T-helper 9 cell (primary cell): Measurements from ENCODE around the gene PIAS3.

Experiments used
- DNase-seq: peaks from one replicate; pipeline ENCODE4 v3.0.0-alpha.2; 2020
- total RNA-seq, 2 donors: gene quantifications; one replicate each; lab custom pipeline; 2026; lab: John Stamatoyannopoulos, UW

The PIAS3 gene
- total RNA-seq = 15.0 to 21.5 reads per million in 2 donors

DNA sequence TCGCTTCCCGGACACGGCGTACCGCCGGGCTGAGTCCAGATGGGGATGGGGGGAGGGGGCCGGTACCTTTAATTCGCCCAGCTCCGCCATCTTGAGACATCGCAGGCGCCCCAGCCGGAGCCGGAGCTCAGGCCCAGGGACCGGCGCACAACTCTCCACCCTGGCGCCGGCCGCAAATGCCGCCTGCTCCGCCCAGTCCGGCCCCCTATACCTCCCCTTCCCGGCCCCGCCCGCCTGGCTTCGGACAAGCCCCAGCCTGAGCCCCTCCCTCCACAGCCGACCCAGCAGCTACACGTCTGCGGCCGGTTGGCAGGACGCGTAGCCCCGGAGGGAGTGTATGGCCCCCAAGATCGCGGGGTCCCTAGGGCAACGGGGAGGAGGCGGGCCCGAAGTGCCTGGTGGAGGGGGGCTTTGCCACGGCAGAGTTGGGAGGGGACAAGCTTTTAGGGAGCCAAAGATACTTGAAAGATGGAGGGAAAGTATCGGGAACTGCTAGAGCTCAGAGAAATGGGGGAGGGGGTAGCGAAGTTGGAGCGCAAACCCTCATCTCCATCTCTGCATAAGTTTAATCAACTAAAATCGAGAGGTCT, at the start of gene PIAS3:
Gene PIAS3 (minus strand): TSS at position 181 of the 590 bp plus-strand sequence. CDS start 91 bp downstream, at position 90.
- DNase-seq = peak; percentile 73

DNA sequence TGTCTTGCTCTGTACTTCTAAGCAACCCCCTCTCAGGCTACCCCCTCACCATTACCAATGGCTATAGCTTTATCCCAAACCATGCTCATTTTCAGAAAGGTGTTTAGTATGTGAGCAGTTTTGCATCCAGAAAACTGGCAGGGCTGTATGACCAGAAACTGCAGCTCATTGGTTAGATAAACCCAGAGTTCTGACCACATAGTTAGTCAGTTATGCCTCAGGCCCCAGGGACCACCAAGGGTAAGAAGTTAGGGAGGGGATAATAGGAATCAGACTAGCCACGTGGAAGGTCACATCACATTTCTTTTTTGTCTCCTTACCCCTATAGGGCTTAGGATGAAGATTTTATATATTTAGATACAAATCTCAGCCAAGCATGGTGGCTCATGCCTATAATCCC, 49.8 kb upstream of the PIAS3 start:
- DNase-seq = no peak

DNA sequence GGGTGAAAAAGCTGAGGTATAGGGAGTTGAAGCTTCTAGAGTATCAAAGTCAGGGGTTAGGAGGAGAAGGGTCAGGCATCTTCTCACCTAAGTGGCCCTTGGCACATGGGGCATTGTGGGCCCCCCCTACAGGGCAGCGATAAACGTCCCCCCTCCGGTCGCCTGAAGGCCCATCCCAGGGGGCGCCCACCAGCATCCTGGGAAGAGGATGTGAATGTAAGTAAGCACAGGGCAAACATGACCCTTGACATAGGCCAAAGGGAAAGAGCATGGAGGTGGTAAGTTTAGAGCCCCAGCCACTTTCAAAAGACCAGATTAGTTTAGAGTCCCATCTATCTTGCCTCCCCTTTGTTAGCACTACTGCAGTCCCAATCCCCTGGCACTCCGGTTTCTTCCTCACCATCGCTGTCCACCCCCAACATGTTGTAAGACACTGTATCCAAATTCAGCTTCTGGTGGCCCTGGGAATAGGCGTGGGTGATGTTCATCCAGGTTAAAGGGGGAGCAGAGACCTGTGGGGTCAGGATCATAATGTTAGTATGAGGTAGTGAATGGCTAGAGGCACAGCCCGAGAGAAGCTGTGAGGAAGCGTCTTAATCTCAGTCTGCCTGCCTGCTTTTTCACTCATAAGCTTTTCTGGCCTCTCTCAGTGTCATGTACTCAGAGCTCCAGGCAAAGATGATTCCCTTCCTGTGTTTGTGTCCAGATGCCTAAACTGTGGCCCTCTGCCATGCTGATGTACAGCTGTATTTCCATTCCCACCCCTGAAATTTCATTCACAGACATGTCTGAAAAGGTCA, 48.3 kb upstream of the PIAS3 start:
- DNase-seq = no peak

DNA sequence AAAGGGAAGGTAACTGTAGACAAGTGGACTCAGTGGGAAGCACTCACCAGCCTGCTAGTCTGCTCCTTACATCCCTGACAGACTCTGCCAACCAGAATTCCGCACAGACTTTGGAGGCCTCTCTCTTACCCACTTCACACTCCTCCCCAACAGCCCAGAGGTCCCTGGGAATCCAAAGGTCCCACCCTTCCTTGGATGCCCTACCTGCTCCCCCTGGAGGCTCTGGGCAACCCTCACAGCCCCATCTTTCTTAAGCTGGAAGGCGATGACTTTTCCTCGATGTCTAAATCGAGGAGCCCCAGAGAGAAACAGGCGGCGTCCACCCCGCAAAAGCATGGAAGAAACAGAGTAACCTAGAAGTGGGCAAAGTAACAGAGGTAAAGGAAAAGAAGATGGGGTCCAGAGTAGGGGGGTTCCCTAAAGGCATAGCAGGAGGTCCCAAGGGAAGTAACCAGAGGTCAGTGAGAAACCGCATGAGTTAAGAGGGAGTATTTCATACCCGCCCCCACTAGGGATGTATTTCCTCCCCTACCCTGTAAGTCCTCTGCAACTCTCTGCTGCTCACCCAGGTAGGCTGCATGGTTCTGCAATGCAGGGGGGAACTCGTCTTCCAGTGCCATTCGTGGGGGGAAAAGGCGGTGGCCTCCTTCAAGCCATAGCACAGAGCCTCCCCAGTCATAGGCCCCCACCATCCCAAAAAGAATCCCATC, 42.6 kb upstream of the PIAS3 start:
- no peak for DNase-seq

DNA sequence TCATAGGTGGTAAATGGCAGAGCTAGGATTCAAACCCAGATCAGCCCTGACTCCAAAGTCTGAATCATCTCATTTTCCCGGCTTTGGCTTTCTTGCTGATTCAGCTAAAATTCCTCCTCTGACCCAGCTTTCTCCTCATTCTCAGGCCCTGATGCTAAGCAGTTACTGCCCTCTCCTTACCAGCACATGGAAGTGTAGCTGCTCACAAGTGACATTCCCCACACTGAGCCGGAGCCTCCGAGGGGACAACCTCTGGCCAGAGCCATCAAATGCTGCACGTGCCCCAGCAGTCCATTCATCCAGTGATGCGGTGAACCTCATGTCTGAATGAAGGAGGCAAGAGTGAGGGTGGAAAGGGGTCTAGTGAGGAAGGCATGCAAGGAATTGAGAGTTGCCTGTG, 39.9 kb upstream of the PIAS3 start:
- no peak for DNase-seq

DNA sequence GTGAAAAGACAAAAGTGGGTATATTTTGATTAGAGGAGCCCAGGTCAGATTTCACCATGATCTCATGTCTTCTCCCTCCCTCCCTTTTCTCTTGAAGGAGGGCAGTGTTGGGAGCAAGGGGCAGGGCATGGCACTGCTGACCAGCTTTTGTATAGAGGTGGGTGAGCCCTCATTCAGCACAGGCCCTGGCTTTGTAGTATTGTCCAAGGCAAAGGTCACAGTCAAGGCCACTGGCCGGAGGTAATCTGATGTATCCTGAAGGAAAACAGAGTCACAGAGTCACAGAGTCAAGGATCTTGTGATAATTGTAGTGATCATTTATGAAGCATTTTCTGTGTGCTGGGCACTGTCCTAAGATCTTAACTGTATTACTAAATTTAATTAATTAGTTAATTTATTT, 39.1 kb upstream of the PIAS3 start:
- DNase-seq = no peak

DNA sequence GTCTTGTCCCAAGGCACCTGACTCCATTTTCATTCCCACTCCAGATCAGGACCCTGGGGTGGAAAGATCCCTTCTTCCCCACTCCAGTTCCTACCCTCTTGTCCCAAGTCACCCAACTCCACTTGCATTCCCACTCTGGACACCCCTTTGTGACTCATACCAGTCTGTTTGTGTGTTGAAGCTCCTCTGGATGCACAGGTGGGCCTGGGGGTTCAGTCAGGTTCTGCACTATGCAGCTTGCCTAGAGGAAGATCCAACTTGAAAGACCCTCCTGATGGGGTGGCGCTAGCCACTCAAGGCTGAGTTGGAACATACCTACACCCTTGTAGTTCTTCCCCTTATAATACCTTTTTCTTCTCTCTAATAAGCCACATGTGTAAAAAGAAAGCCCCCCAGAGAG, 36.6 kb upstream of the PIAS3 start:
- no peak for DNase-seq

DNA sequence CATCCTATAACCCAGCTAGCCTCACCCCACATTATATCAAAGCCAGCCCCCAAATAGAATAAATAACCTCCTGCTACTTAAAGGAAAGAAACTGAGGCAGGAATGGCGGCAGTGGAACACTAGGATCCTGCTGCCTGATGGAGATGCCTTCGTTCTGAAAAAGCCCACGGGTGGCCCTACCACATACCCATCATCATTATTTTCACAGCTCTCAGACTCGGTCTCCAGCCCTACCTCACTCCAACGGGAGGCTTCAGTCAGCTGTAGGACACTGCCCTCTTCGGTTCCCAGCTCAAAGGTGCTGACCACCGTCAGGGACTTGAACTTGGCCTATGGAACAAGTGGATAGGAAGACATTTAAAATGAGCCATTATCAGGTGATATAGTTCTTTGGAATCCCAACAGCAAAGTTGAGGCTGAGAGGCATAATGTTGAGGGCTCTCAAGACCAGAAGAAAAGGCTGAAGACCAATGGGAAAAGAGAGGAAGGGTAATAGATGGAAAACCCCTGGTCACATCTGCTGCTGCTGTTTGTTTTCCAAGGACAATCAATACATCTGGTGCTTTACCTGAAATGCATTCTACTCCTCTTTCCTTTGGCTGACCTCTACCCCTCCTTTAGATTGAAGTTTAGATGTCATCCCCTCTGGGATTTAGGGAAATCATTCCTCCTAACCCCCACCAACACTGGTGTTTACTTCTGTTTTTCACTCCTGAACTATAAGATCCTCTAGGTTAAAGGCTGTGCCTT, 34.6 kb upstream of the PIAS3 start:
- no peak for DNase-seq

DNA sequence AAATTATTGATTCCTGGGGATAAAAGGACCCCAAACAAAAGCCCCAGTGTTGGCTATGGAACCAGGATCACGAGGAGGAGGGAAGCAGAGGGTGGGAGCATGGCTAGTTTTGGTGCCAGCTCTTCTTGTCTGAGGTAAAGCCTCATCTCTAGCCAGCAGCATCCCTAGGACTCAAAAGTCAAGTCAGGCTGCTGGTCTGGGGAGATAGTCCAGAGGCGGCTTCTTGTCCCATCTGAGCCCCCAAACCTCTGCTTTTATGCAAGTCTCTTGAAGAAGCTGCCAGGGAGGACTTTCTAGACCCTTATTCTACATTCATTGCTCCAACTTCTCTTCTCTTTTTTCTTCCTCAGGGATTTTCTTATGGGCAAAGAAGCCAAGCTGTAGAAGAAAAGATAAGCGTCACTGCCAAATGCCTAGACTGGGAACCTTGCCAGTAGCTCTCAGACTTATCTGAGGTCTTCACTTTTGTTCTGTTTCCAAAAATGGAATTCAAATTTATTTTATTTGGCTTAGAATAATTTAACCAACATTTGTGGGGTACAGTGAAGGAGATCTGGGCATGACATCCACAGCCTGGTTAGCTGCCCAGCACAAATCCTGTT, 33.7 kb upstream of the PIAS3 start:
- DNase-seq = no peak

DNA sequence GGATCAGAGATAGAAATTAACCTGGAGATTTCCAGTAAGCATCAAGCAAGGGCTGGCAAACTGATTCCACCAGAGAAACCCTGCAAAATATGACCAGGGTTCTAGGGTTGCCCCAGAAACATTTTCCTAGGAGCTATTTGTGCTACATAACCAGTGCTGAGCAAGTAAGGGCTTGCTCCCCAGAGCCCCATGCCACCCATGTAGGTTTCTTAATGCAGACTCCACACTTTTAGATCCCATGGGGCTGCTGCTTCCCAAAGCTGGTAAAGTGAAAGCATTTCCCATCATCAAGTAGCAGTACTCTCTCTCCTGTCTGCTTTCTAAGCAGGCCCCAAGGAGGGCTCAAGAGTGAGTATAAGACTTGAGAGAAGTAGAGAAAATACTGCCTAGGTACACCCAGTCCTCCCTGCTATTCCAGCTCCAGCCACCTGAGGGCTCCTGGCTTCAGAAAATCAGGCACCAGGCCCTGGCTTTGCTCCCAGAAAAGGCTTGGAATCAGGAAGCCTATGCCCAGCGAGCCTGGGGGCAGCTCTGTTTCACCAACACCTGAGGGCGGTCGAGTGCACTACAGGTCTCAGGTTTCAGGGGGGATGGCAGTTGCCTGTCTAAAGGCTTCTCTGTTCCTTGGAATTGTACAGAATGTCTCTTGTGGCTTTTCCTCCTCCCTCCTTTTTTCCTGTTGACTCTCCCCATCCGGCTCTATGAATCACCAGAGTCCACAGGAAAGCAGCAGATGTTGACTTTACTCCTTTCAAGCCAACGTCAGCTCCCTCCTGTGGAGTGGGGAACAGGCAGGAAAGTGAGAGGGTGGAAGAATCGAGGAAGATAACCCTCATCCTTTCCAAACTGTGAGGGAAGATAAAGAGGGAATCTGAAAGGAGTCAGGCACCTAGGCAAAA, 33.0 kb upstream of the PIAS3 start:
- peak; percentile 39 for DNase-seq

DNA sequence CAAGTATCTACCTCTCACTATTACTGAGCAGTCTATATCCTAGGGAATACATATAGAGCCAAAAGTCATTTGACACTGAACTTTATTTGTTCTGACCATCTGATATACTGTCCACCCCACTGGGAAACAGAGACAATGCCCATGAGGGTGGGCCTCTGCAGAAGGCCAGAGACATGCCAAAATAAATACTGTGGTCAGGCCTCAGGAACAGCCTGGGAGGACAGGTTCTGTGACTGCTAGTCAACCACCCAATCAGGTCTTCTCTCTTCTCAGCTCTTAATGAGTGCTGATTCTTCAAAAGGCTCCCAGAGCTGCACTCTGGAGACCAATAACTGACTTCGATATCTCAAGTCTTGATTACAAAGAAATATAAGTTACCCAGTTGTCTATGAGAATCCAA, 32.3 kb upstream of the PIAS3 start:
- no peak for DNase-seq

DNA sequence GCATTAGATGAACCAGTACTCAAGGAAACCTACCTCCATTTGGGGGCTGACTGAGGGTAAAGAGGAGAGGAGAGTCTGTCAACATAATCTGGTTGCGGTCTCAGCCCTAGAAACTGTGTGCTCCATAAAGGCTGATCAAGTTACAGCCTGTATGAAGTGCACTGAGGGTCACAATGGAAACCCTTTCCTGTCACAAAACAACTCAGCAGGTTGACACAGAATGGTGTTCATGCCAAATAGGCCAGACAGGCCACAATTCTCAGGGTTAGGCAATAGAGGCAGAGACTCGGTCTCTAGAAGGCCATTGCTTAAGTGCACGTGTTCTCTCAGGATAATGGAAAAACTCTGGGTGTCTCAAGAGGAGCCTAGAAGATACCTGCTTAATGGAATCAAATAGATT, 30.8 kb upstream of the PIAS3 start:
- no peak for DNase-seq

DNA sequence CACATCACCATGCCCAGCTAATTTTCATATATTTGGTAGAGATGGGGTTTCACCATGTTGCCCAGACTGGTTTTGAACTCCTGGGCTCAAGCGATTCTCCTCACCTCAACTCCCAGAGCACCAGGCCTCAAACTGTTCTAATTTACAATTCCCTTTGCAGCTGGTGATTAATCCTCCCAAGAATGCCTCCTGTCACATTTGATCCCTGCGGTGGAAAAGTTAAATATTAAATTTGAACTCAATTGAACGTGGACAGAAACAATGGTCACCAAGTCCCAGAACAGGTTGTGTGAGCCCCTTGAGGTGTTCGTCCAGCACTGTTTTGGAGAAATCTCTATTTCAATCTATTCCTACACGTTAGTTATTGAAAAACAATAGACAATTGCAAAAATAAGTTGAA, 28.8 kb upstream of the PIAS3 start:
- DNase-seq = no peak

DNA sequence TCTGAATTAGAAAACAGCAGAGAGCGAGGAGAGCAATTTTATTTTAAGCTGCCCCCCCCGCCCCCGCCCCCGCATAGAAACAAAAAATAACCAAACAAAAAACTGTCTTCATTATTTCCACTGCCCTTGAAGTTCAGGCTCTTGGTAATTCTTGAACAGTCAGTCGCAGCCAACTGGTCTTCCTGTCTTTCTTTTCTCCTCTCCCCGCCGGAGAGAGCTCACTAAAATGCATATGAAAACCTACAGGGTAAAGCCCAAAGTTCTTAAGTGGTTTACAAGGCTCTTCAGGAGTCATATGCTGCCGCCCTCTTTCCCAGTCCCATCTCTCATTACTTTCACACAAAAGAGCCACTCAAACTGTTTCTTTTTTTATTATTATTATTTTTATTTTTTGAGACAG, 27.9 kb upstream of the PIAS3 start:
- no peak for DNase-seq

DNA sequence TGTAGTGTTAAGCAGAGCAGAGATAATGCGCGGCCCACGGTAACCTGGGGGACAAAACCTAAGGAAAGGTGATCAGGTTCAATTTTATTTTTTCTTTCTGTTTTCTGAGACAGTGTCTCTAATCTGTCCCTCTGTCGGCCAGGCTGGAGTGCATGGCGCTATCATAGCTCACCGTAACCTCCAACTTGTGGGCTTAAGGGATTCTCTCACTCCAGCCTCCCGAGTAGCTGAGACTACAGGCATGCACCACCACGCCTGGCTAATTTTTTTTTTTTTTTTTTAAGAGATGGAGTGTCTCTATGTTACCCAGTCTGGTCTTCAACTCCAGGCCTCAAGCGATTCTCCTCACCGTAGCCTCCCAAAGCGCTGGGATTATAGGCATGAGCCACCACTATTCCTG, 27.5 kb upstream of the PIAS3 start:
- DNase-seq = no peak

DNA sequence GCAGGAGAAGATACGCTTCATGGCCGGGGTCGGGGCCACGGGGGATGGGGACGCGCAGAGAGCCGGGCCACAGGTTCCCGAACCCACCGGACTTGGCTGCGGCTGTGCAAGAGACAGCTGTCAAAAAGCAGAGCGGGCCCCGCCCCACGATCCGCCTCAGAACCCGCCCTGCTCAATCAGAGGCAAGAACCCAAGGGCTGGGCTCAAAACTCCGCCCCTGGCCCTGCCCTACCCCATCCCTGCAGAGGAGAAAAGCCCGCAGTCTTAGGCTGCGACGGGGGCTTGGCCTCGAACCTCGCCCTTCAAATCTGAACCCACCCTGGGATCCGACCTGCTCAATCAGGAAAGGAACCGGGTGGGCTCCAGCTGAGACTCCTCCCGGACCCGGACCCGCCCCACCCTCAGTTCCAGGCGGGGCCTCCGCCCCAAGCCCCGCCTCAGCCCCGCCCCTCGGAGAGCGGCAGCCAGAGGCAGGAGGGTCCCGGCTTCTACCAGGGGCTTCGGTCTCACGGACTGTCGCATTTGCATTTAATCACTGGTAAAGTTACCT, 26.9 kb upstream of the PIAS3 start, which contains the start of gene ANKRD35:
Gene ANKRD35 (minus strand): TSS at position 129 of the 550 bp plus-strand sequence. CDS start 108 bp downstream, at position 21.
- DNase-seq = peak; percentile 79

DNA sequence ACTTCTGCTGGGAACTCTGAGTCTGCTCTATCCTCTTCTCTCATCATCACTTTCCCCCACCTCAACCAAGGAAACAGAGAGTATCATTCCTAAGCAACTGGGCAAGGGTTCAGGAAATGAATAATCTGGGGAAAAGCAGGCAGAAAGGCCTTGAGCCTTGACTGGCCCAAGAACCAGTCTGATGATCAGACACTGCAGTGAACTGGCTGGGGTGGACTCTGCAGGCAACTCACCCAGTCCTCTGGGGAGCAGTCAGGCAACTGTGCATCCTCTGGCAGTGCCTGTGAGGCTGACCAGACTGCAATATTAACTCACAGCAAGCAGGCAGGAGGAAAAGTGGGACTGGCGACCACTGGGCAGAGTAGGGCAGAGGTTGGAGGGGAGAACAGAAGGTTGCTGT, 25.8 kb upstream of the PIAS3 start:
- no peak for DNase-seq

DNA sequence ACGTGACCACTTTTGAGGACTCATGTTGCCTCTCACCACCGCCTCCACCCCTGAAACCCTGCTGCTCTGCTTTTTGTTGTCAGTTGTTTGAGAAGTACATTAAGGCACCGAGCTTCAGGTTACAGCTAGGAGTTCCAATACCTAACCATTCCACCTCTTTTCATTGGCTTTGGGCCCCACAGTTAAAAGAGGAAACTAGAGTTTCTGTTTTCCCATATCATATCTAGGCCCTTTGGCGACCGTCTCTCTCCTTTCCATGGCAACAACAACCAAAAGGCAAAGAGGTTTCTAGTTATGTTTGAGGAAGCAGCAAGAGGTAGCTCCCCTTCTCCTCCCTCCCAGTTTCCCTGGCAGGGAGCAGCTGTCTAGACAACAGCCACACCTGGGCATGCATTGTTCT, 20.9 kb upstream of the PIAS3 start:
- no peak for DNase-seq

DNA sequence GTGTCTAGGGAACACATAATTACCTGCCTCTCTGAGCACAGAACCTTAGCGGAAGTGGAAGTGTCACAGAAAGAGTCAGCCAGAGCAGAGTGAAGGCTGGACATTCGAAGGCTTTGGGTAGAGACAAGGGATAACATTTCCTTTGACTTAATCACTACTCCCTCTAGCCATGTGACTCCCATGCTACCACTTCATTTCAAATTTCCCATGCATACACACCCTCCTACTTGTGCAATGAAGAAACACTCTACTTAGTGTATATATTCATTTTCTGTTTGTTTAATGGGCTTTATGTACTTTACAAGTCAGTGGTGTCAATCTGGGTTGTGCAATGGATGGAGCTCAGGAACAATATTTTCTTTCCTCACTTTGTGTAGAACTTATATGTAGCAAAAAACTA, 19.8 kb upstream of the PIAS3 start:
- DNase-seq = no peak

DNA sequence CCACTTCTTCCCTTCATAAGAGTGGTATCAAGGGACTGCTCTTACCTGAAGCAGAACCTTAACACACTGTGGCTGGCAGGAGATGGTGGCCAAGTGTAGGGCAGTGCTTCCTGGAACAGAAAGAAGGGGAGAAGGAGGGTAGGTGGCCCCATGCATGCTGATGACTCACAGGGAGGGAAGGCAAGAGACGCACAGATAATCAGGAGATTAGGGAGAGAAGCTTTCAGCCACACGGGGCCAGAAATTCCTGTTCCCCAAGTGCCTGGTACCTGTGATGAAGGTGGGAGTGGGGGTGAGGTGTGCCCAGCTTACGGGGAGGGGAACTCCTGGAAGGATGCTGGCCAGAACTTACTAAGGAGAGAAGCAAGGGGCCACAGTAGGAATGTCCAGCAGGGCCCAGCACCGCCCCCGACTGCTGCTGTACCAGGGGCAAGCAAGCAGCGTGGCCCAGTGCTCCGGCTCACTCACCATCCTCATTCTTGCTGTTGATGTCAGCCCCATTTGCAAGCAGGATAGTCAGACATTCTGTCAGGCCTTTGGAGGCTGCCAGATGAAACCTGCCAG, 19.1 kb upstream of the PIAS3 start:
- no peak for DNase-seq

DNA sequence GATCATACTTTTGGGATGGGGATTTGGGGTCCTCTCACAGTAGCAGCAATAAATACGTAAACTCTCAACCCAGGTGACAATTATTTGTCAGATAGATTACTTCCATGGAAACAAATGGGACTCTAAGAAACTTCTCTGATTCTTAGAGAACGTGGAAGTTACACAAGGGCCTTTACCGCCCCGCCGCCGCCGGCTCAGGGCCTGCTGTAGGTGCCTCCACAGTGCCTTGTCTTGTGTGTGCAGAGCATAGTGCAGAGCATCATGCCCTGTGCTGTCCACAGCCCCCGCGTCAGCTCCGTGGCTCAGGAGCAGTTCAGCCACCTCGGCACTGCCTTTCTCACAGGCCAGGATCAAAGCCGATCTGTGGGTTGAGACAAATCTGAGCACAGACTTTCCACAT, 15.8 kb upstream of the PIAS3 start:
- no peak for DNase-seq
